Keratinocyte (primary cell): ENCODE measurements around the gene CC2D2B. TPM values are rescaled to one million over a fixed set of nuclear protein-coding genes. Genes with fewer than 3 reads are reported as not detected.

Source experiments
- DNase-seq: peaks from one replicate; pipeline ENCODE4 v3.0.0-alpha.2; 2011; ENCODE audit warnings: low read depth, missing footprints, low spot score
- FAIRE-seq: peaks from 2 replicates; lab custom pipeline; 2011; peaks lifted over from hg19 to GRCh38; lab: Jason Lieb, UNC
- H2AFZ ChIP-seq: 2 replicates; pipeline ENCODE4 v1.6.0; 2012; ENCODE audit warnings: low read length, control low read depth, inconsistent platforms; ENCODE audit not compliant: control insufficient read depth
- H3K27ac ChIP-seq: 2 replicates; pipeline ENCODE4 v1.5.1; 2011; ENCODE audit warnings: low read length; ENCODE audit not compliant: control insufficient read depth, insufficient read depth
- H3K27me3 ChIP-seq: 3 replicates; pipeline ENCODE4 v1.6.0; 2011; ENCODE audit warnings: low read length; ENCODE audit not compliant: control insufficient read depth, insufficient read depth; ENCODE audit errors: extremely low read depth
- H3K36me3 ChIP-seq, 2 experiments: 2 replicates in 1 of 2; 3 replicates in 1 of 2; pipeline ENCODE4 v1.5.1; 2011; ENCODE audit warnings: low read length in 2 of 2, mild to moderate bottlenecking in 1 of 2; ENCODE audit not compliant: control insufficient read depth in 2 of 2, insufficient read depth in 2 of 2; ENCODE audit errors: extremely low read depth in 1 of 2
- H3K4me1 ChIP-seq: 3 replicates; pipeline ENCODE4 v1.5.1; 2011; ENCODE audit warnings: low read length; ENCODE audit not compliant: control insufficient read depth, insufficient read depth; ENCODE audit errors: extremely low read depth
- H3K4me2 ChIP-seq: 3 replicates; pipeline ENCODE4 v1.6.0; 2011; ENCODE audit warnings: low read depth, low read length; ENCODE audit not compliant: control insufficient read depth, insufficient read depth; ENCODE audit errors: extremely low read depth
- H3K4me3 ChIP-seq, 3 experiments: fragments of 200-600 bp in 1 of 3; sonication (generic) in 1 of 3; 2 replicates in 2 of 3; 3 replicates in 1 of 3; pipeline ENCODE4 v1.5.1; 2011 to 2016; ENCODE audit warnings: low read length in 3 of 3, mild to moderate bottlenecking in 3 of 3, control low read depth in 2 of 3, inconsistent platforms in 1 of 3, low read depth in 1 of 3, mixed read lengths in 1 of 3, mixed run types in 1 of 3, moderate library complexity in 1 of 3; ENCODE audit not compliant: control insufficient read depth in 2 of 3, insufficient read depth in 2 of 3; ENCODE audit errors: extremely low read depth in 1 of 3
- H3K79me2 ChIP-seq: 2 replicates; pipeline ENCODE4 v1.6.0; 2012; ENCODE audit warnings: low read length; ENCODE audit not compliant: control insufficient read depth, insufficient read depth
- H3K9ac ChIP-seq: 3 replicates; pipeline ENCODE4 v1.6.0; 2011; ENCODE audit warnings: low read length; ENCODE audit not compliant: control insufficient read depth, insufficient read depth; ENCODE audit errors: extremely low read depth
- H3K9me1 ChIP-seq: 3 replicates; pipeline ENCODE4 v1.6.0; 2011; ENCODE audit warnings: low read length; ENCODE audit not compliant: control insufficient read depth, insufficient read depth; ENCODE audit errors: extremely low read depth
- H3K9me3 ChIP-seq: 2 replicates; pipeline ENCODE4 v1.5.1; 2012; ENCODE audit warnings: low read depth, low read length; ENCODE audit not compliant: control insufficient read depth
- H4K20me1 ChIP-seq: 3 replicates; pipeline ENCODE4 v1.6.0; 2011; ENCODE audit warnings: low read length; ENCODE audit not compliant: control insufficient read depth, insufficient read depth; ENCODE audit errors: extremely low read depth
- EZH2 ChIP-seq: IDR thresholded peaks from one replicate; pipeline ENCODE4 v1.6.1; 2012; ENCODE audit warnings: inconsistent platforms, mild to moderate bottlenecking, low read length, moderate library complexity
- dilution Hi-C: fragments of 300-500 bp; cut with MboI; formaldehyde crosslinking; loops from one replicate; pipeline ENCODE4 v1.7.0; 2020; ENCODE audit warnings: low sequenced_read_pairs; ENCODE audit not compliant: extremely low pct_ligation_motif_present
- polyA plus RNA-seq, 5 experiments: library from polyadenylated mRNA; depleted of rRNA in 3 of 5; stranded (reverse) in 3 of 5; stranded (forward) in 1 of 5; unstranded in 1 of 5; fragments of >200 nt; gene quantifications; 1 replicate in 1 of 5; 2 replicates in 3 of 5; 3 replicates in 1 of 5; pipeline versions ENCODE4 v1.2.1 to v1.2.3, GENCODE V29; 2011 to 2012; ENCODE audit warnings: missing spikeins in 2 of 5, low read depth in 1 of 5, low replicate concordance in 1 of 5
- TF ChIP-seq, protein P1 (sequence below), 3 experiments: IDR thresholded peaks in 1 of 3; conservative IDR thresholded peaks in 1 of 3; optimal IDR thresholded peaks in 1 of 3; 2 replicates in 2 of 3; 3 replicates in 1 of 3; pipeline versions ENCODE3 to v1.5.1; 2011; ENCODE audit warnings: low read length in 3 of 3, mild to moderate bottlenecking in 3 of 3, moderate library complexity in 2 of 3, control low read depth in 1 of 3, inconsistent platforms in 1 of 3; ENCODE audit not compliant: insufficient read depth in 2 of 3; ENCODE audit errors: extremely low read depth in 1 of 3

The CC2D2B gene
- polyA plus RNA-seq, 1 donor (not counting 4 experiments of a cell fraction or from before 2014, with no cell fraction given), result 0.10 TPM

DNA sequence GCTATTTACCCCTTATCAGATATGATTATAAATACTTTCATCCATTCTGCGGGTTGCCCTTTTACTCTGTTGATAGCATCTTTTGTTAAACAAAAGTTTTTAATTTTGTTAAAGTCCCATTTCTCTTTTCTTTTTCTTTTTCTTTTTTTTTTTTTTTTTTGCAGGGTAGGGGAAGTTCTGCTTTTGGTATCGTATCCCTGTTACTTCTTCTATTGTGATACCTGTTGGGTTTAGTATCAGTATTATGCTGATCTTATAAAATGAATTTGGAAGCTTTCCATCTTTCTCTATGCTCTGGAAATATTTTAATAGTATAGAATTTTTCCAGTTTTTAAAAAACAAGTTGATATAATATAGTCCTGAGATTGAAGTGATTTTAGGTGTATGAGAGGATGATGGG, 141.6 kb downstream of the CC2D2B start:
- peaks cover 49% of the 10 kb centered on the region for H3K79me2 ChIP-seq

DNA sequence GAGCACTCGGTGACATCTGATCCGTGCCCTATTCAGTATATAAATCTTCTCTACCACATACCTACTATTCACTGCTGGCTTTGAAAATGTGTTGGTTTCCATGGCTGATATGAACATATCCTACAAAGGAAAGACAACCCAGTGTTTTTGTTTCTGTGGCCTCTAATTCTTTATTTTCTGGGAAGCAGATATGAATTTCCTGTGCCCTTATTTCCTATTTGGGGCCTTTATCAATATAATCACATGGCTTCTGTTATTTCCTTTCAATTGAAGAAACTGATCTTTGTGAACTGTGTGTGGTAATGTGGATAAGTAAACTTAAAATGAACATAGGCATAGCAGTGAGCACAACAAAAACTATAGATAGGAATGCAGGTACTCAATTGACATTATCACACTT, 146.2 kb downstream of the CC2D2B start:
- no peak for FAIRE-seq
- no peak overlapping the region for H3K4me2 ChIP-seq
- H3K4me3 ChIP-seq, result no peak overlapping the region
- H3K9ac ChIP-seq, result no peak overlapping the region
- H3K9me1 ChIP-seq, result no peaks in the 10 kb centered on the region
- H3K36me3 ChIP-seq, result peaks cover 0 to 10% of the 10 kb centered on the region in 2 experiments
- TF ChIP-seq, protein P1, sequence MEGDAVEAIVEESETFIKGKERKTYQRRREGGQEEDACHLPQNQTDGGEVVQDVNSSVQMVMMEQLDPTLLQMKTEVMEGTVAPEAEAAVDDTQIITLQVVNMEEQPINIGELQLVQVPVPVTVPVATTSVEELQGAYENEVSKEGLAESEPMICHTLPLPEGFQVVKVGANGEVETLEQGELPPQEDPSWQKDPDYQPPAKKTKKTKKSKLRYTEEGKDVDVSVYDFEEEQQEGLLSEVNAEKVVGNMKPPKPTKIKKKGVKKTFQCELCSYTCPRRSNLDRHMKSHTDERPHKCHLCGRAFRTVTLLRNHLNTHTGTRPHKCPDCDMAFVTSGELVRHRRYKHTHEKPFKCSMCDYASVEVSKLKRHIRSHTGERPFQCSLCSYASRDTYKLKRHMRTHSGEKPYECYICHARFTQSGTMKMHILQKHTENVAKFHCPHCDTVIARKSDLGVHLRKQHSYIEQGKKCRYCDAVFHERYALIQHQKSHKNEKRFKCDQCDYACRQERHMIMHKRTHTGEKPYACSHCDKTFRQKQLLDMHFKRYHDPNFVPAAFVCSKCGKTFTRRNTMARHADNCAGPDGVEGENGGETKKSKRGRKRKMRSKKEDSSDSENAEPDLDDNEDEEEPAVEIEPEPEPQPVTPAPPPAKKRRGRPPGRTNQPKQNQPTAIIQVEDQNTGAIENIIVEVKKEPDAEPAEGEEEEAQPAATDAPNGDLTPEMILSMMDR (optimal IDR thresholded peaks at IDR 0.05 in 1 of 3, IDR thresholded peaks at IDR 0.05 in 1 of 3, conservative IDR thresholded peaks at IDR 0.05 in 1 of 3; ENCODE audit: extremely low read depth in 1 of 3, insufficient read depth in 2 of 3, low read length in 3 of 3), result no peak
- no peak for TF ChIP-seq EZH2
- no peaks in the 10 kb centered on the region for H4K20me1 ChIP-seq
- no peaks in the 10 kb centered on the region for H3K4me1 ChIP-seq
- DNase-seq, result no peak
- peaks cover 21% of the 10 kb centered on the region for H3K79me2 ChIP-seq
- H3K9me3 ChIP-seq, result no peaks in the 10 kb centered on the region
- dilution Hi-C loops, result no loop called here
- no peaks in the 10 kb centered on the region for H3K27me3 ChIP-seq
- H2AFZ ChIP-seq, result no peak overlapping the region
- H3K27ac ChIP-seq, result no peak overlapping the region

More for the DNA sequence above, 141.6 kb downstream of the CC2D2B start:
- H3K9ac ChIP-seq, result no peak overlapping the region
- H3K9me3 ChIP-seq, result no peaks in the 10 kb centered on the region
- H3K9me1 ChIP-seq, result no peaks in the 10 kb centered on the region
- no peak overlapping the region for H3K4me3 ChIP-seq
- no peak for FAIRE-seq
- no peaks in the 10 kb centered on the region for H3K27me3 ChIP-seq
- H4K20me1 ChIP-seq, result no peaks in the 10 kb centered on the region
- dilution Hi-C loops, result no loop called here
- H3K4me2 ChIP-seq, result no peak overlapping the region
- no peak for DNase-seq
- H3K36me3 ChIP-seq, result peaks cover 0 to 3% of the 10 kb centered on the region in 2 experiments
- H3K27ac ChIP-seq, result no peak overlapping the region
- TF ChIP-seq EZH2, result no peak
- TF ChIP-seq, protein P1 (optimal IDR thresholded peaks at IDR 0.05 in 1 of 3, IDR thresholded peaks at IDR 0.05 in 1 of 3, conservative IDR thresholded peaks at IDR 0.05 in 1 of 3; ENCODE audit: extremely low read depth in 1 of 3, insufficient read depth in 2 of 3, low read length in 3 of 3), result no peak
- H2AFZ ChIP-seq, result no peak overlapping the region
- peaks cover 8% of the 10 kb centered on the region for H3K4me1 ChIP-seq
